Kasumi-1 (cell line): ENCODE data around the gene PHLDA2.

Experiments
- DNase-seq, 2 experiments: peaks; one replicate each; lab custom pipeline; 2025; lab: John Stamatoyannopoulos, UW

Gene PHLDA2, protein sequence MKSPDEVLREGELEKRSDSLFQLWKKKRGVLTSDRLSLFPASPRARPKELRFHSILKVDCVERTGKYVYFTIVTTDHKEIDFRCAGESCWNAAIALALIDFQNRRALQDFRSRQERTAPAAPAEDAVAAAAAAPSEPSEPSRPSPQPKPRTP

DNA sequence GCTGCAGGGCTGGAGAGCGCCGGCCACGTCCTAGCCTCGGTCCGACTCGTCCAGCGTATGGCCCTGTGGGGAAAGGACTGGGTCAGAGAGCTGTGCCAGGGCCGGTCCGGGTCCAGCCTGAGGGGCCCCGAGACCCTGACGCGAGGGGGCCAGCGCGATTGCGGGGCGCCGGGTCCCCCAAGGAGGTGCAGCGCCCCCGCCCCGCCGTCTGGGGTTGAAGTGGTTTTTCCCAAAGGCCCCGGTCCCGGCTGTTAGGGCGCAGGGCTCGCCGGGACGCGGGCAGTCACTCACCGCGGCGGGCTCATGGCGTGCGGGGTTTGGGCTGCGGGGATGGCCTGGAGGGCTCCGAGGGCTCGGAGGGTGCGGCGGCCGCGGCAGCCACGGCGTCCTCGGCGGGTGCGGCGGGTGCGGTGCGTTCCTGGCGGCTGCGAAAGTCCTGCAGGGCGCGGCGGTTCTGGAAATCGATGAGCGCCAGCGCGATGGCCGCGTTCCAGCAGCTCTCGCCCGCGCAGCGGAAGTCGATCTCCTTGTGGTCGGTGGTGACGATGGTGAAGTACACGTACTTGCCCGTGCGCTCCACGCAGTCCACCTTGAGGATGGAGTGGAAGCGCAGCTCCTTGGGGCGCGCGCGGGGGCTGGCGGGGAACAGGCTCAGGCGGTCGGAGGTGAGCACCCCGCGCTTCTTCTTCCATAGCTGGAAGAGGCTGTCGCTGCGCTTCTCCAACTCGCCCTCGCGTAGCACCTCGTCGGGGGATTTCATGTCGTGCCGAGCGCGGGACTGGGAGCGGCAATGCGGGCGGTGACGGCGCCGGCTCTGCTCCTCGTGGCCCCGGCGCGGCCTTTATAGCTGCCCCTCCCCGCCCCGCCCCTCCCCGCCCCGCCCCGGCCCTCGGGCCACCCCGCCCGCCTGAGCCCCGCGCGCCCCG is at the start of gene PHLDA2:
TSS of gene PHLDA2 (minus strand) at position 816 of the 926 bp plus-strand sequence. CDS start at position 760, 56 bp downstream.
- no peak for DNase-seq

DNA sequence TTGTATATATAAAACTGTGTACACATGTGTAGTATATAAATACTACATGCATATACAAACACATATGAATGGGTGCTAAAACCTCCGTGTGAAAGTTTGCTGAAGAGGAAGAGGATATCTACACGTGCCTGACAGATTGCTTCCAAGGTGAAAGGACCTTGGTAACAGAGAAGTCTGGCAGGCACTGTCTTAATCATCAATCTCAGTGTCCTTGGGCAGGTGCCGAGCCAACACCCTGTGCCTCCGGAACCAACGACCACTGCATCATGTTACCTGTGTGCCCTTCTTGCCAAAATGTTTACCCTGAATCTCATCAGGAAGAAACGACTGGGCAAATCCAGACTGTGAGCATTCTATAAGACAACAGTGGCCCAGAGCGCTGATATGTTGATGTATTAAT is 47.9 kb upstream of the PHLDA2 start:
- no peak for DNase-seq

DNA sequence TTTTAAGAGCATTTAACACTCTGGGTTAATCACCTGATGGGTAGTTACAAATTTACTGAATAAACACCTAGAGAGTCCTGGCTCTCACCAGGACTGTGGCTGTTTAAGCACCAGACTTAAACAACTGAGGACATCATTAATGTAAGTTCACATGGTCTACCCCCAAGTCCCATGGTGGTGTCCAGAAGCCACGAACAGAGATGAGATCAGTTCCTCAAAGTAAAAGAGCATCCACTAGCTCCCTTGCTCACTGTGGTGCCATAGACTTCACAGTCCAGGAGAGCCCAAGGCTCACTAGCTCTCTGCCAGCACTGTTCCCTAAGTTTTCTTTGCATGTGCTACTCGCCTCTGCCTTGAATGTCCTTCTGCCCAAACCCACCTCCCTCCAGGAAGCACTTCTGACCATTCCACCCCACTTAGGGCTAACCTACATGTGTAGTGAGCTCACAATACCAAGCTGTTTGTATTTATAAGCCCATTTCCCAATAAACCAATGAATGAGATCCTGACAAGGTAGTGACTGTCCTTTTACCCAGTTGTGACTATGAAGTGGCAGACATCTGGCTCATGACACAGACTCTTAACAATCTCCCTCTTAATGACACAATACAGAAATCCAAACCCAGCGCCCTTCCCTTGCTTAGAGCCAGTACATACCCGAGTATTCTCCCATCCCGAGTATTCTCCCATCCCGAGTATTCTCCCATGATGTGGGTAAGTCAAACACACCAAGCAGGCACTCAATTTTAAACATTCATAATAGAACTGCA is 47.3 kb upstream of the PHLDA2 start:
- no peak for DNase-seq

DNA sequence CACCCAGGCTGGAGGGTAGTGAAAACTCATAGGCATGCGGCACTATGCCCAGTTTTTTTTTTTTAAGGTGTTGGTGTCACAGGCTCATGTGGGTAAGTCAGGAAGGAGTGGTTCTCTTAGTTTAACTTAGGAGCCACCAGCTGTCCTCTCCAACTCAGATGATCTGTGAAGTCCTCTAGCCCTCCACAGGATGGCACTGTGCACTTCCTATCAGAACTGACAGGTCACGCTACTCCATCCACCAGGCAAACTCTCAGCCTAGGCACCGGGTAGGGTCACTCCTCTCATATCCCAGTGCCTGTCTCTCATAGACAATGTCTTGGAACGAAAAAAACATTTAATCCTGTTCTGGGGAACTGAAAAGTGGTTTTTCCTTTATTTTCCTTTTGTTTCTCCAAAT is 46.4 kb upstream of the PHLDA2 start:
- peak; percentile 56 to 85 for DNase-seq

DNA sequence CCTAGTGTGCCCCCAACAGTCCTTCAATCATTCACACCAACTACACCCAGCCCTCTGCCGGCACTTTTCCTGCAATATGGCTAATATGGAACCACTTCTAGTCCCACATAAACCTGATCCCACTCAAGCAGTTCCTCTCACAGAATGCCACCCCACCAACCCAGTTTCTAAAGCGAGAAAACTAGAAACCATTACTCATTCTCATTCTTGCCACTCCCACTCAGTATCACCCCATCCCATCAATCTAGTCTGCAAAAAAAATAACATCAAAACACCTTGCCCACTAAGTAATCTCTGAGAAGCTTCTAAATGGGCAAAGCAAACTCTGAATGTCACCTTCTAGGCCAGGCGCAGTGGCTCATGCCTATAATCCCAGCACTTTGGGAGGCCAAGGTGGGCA is 45.1 kb upstream of the PHLDA2 start:
- no peak for DNase-seq

DNA sequence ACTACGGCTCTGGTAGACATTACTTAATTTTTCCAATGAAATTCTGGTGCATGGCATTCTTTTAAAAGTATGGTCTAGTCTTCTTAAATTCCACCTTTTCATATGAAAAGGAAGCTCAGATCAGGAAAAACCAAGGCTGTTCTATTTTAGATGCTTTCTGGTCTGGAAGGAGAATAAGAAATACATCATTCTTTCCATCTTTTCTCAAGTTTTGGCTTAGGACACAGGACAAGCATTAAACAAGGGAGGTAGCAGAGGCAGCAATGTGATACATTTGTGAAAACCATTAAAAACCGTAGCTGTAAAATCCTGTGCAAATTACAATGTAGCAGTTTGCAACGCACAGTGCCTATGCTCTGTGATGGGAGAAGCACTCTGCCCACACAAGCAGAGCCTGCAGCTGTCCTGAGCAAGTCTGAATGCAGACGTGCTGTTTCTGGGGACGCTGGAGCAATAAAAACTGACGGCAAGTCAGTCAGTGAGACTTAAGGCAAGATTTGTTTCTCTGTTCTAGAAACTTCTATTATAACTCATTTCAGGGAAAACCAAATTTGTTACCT is 39.2 kb upstream of the PHLDA2 start:
- no peak for DNase-seq

DNA sequence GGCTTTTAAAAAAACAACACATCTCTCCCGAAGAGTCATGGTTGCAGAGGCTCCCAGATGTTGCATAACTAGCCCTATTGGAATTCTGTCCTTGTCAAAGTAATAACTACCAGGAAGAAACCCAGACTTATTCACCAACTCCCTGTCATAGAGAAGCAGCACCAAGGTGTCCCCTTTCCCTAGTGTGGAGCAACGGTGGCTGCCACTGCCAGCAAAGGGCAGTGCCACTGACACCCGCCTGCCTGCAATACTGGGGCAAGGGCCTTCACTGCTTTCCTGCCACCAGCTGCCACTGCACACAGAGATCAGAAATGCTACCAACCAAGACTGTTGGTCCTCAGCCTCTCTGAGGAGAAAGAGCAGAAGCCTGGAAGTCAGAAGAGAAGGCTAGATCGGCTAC is 35.6 kb upstream of the PHLDA2 start:
- DNase-seq: no peak

DNA sequence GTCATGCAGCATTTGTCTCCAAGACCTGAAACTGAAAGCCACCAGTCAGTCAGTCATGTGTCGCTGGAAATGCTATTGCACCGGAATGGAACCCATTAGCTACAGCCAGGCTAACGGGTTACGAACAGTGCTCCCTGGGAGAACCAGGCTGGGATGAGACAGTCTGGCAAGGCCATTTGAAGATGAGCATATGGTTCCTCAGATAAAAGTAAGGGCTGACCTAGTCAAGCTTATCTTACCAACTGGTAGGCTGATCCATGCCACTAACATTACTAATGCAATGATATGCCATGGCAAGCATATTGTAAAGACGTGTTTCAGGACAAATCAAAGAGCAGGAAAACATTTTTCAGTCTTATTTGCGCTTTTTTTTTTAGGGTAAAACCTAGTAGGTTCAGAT is 34.5 kb upstream of the PHLDA2 start:
- no peak for DNase-seq

DNA sequence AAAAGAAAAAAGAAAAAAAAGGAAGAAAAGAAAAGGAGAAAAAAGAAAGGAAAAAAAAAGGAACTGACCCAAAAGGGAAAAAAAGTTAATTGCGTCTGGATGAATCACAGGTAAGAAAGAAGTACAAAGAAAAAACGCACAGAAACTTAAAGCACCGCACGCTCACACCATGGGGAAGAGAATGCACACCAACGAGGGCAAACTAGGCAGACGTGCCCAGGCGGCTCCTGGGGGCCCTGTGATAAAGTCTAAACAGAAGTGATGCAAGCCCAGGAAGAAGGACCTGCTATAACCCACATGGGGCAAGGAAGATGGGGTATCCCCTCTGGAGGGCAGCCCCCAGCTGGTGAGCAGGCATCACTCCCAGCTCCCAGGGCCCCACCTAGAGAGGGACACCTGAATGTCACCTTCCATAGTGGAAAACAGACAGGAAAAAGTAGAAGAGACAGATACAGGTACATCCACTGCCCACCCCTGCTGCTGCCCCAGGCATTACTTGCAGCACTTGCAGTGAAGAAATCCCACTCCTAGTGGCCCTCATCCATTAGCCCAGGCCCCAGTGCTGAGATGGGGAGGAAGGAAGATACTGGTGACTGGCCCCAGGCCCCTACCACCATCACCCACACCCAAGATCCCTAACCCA is 34.0 kb upstream of the PHLDA2 start:
- DNase-seq: no peak

DNA sequence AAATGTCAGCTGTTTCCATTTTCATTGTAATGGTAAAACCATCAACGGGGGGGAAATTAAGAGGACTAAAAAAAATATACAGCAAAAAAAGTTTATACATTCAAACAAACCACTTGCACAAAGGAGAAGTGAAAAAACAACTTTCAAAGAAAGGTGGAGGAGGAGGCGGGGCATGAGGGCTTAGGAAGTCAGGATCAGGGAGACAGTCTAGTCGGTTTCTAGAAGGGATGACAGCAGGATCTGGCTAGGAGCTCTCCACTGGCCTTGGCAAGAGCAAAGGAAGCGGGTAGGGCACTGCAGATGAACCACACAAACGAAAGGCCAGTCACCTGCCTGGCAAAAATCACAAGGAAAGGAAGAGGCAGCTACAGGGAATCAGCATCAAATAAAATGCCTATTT is 31.9 kb upstream of the PHLDA2 start:
- no peak for DNase-seq

DNA sequence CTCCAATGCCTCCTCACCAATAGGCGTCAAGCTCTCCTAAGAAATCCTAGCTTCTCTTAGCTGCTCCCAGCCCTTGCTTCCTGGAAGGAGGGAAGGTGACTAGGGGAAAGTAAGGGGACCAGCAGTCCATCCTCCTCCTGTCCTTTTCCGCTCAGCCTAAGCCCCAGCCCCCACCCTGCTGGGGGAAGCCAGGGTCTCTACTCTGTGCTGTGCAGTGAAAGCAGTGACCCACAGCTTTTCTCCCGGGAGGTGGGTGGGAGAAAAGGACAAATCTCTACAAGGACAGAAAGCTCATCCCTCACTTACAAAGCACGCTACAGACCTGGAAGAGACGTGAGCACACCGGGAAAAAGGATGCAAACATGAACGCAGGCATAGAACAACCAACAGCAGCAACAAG is 30.9 kb upstream of the PHLDA2 start:
- DNase-seq: no peak

DNA sequence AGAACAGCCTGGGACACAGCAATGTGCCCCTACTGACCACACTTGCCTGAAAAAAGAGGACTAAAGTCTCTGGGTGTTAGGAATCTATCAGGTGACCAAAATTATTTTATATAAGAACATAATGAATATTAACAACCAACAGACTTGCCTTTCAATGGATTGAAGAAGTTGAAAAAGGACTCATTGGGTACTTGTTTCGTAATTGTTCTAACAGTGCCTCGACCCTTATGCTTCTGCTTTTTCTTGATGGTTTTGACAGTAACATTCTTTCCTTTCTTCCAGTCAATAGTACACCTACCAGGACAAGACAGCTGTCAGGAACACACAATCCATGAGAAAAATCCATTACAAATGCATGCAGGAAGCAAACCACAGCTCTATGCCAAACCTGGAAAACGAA is 29.0 kb upstream of the PHLDA2 start:
- peak; percentile 19 to 21 for DNase-seq

DNA sequence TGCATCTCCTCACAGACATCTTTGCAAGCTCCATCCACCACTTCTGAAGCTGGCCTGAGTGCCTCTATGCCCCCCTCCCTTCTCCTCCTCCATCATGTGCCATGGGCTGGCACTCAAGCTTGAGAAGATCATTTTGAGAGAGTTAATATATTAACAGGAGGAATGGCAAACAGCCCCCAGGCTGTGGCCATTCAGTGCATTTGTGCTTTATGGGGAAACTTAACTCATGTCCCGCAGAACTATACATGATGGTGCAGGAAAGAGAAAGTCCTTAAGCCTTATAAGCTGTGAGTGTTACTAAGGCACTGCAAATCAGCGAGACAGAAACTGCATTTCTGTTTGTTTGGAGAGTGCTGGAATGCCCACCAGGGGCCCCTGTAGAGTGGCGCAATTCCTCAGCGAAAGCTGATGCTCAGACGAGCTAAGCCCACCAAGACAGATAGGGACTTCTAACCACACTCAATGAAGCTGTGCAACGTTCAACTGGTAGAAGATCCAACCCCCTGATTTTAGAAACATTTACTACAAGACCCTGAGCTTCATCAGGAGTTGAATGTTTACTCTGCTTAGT is 26.8 kb upstream of the PHLDA2 start:
- no peak for DNase-seq

DNA sequence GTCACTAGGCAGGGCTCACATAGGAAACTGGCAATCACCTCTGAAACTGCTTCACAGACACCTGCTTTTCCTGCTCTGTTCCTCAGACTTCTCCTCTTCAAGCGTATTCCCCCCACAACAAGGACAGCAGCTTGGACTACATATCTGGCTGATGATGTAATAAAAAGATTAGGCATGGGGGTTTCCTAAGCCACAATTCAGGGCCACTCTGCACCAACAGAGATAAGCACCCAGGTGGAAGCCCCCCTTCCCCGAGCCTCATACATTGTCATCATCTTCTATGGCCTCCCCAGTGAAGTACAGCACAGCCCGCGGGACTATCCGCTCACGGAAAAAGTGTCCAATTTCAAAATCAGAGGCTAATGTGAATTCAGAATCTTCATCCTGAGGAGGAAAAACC is 25.0 kb upstream of the PHLDA2 start:
- DNase-seq: no peak

DNA sequence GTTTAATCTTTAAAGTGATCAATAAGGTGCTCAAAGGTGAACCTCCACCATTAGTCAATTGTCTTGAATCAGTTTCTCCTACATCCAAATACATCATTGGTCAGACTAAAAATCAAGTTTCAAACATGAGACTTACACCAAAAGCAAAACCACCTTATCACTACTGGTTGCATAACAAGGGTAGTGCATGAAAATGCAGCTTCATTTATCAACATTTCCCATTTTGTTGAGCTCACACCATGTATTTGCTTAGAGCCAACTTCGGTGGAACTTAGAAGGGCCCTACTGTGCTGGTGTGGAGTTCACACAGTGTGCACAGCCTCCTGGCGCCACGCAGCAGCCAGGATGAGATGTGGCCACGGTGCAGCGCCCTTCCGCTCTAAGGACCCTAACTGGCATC is 23.1 kb upstream of the PHLDA2 start:
- DNase-seq: no peak

DNA sequence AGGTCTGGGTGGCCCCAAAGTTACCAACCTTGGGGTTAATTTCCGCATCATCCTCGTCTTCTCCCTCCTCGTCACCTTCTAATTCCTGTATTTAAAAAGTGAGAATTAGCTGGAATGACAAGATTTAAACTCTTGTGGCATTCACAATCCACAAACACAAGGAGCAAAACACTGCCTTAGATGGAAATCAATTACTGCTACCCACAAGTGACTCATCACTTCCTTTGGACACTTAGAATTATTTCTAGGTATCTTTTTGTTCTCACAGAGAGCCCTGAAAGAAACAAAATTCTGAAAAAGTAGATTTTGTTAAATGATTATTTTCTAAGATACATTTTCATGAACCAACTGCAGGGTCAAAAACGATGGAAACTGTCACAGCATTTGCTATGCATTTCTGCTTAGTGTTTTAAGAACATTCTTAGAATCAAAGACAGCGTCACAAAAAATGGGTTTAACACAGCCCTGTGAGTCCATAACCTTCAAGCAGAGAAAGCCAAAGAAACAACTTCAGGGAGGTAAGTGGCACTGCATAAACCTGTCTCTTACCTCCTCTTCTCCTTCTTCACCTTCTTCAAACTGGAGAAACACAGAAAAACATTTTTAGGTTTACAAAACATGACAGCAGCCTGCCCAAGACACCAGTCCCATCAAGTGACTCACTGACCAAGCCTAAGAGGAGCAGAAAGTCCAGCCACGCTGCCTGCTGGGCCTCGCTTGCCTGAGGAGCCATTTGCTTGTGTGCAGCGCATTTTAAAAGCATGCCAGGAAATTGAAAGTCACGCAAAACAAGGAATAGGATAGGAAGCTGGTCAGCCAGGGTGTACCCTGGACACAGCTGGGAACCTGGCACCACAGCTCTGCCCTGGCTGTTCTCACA is 22.3 kb upstream of the PHLDA2 start:
- DNase-seq: no peak

DNA sequence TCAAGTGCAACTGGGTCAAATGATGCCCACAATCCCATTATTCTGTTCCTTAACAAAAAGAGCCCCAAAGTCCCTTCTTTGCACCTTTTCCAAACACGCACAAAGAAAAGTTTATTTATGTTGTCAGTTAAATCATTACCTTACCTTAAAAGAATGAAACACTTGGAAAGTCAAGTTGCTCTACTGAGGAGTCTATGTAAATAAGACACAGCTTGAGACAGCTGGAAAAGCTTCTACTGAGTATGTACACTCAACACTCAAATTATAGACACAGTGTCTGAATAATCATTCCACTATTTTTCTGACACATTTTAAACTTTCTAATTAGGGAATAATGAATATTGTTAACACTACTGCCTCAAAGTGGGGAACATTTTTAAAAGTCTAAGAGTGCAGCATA is 21.6 kb upstream of the PHLDA2 start:
- DNase-seq: no peak

DNA sequence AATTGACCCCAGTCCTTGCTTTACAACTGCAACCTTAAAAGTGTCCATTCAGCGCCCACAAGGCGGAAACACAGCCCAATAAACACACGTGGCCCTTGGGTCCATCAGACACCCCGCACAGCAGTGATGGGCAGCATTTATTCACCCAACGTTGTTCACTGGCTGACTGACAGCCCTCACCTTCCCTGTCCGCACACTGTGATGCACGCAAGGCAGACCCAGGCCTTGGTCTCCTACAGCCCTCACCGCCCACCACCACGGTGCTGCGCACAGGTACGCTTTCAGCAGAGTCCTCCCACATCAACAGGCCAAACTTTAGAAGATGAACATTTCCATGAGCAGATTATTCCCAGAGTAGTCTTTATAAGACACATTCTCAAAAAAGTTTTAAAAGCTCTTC is 20.7 kb upstream of the PHLDA2 start:
- no peak for DNase-seq

DNA sequence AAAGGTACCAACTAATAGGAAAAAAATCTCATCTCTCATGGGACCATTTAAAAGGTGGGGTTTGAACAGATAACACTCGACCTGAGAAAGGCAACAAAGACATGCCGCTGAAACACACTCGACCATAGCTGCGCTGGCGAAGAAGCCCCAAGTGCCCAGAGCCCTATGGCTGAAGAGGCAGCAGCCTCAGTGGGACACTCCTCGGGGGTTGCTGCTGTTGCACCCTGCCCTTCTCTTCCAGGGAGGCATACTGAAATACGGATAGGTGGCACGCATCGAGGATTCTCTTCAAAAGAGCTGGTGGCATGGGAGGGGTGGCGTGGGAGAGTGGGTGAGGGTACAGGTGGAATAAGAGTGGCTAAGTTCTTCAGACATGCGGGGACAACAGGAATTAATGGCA is 18.5 kb upstream of the PHLDA2 start:
- DNase-seq: no peak

DNA sequence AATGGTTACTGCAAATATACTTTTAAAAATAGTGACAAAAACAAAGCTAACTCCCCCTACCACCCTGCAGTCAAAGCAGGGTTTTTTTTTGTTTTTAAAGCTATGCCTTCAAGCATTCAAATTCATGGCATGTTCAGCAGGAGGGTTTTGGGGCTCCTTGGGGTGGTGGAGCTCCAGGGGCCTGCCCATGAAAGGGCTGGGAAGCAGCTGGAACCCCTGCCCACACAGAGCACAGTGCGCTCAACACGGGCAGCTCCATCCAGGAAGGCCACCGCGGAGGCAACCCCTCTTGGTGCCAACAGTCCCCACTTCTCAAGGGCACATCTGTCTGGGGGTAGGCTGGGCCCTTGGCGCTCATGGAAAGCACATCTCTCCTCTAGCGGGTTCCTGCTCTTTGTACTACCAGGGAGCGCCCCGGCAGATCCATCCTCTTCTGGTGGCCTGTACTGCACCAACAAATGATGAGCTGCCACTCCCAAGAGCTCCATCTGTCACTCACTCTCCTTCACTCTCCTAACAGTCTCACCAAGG is 16.6 kb upstream of the PHLDA2 start:
- DNase-seq: no peak
